Brain microvascular endothelial cell (primary cell): Measurements from ENCODE around the gene PLA2G6.

Source experiments
- DNase-seq: peaks from one replicate; pipeline ENCODE4 v3.0.0-alpha.2; 2020
- H3K27ac ChIP-seq: fragments of 250-450 bp; sonication (Bioruptor Pico); 2 replicates; pipeline ENCODE4 v1.5.1; 2020; ENCODE audit warnings: mild to moderate bottlenecking, moderate library complexity
- H3K27me3 ChIP-seq: fragments of 250-450 bp; sonication (Bioruptor Pico); replicated peaks from 2 replicates; pipeline ENCODE4 v1.5.1; 2020; ENCODE audit warnings: mild to moderate bottlenecking
- H3K36me3 ChIP-seq: fragments of 250-450 bp; sonication (Bioruptor Pico); replicated peaks from 2 replicates; pipeline ENCODE4 v1.5.1; 2020; ENCODE audit warnings: mild to moderate bottlenecking
- H3K4me3 ChIP-seq: 2 replicates; pipeline ENCODE4 v1.5.1; 2011; ENCODE audit warnings: low read depth, mild to moderate bottlenecking, control low read depth, low read length, moderate library complexity
- in situ Hi-C: cut with HindIII; loops from 2 replicates; pipeline ENCODE4 v1.10.0; 2017; ENCODE audit warnings: low sequenced_read_pairs, low pct_ligation_motif_present
- TF ChIP-seq, protein P1 (sequence below): IDR thresholded peaks from 2 replicates; pipeline ENCODE4 v1.5.1; 2011; ENCODE audit warnings: low read depth, mild to moderate bottlenecking, moderate library complexity, low read length, control low read depth, inconsistent platforms; ENCODE audit errors: missing control alignments

PLA2G6 gene

DNA sequence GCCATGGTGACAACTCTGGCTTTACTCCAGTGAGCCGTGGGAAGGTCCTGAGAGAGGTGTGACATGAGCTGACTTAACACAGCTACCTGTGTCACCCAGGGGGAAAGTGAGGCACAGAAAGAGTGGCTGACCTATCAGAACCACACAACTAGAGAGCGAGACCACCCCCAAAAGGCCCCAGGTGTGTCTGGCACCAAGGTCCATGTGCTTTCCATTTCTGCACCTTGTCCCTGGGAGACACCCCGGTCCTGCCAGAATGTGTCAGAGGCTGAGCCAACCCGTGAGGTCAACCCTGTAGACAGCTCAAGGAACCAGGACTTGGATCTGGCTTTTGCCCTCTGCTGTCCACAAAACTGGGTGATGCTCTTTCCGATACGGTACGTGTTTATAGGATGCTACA, 29.9 kb upstream of the PLA2G6 start:
- TF ChIP-seq, protein P1, sequence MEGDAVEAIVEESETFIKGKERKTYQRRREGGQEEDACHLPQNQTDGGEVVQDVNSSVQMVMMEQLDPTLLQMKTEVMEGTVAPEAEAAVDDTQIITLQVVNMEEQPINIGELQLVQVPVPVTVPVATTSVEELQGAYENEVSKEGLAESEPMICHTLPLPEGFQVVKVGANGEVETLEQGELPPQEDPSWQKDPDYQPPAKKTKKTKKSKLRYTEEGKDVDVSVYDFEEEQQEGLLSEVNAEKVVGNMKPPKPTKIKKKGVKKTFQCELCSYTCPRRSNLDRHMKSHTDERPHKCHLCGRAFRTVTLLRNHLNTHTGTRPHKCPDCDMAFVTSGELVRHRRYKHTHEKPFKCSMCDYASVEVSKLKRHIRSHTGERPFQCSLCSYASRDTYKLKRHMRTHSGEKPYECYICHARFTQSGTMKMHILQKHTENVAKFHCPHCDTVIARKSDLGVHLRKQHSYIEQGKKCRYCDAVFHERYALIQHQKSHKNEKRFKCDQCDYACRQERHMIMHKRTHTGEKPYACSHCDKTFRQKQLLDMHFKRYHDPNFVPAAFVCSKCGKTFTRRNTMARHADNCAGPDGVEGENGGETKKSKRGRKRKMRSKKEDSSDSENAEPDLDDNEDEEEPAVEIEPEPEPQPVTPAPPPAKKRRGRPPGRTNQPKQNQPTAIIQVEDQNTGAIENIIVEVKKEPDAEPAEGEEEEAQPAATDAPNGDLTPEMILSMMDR = no peak
- peaks cover 16% of the 10 kb centered on the region for H3K36me3 ChIP-seq
- H3K27ac ChIP-seq = no peak overlapping the region
- DNase-seq = no peak
- no peaks in the 10 kb centered on the region for H3K27me3 ChIP-seq
- no peak overlapping the region for H3K4me3 ChIP-seq
- in situ Hi-C loops = no loop called here

DNA sequence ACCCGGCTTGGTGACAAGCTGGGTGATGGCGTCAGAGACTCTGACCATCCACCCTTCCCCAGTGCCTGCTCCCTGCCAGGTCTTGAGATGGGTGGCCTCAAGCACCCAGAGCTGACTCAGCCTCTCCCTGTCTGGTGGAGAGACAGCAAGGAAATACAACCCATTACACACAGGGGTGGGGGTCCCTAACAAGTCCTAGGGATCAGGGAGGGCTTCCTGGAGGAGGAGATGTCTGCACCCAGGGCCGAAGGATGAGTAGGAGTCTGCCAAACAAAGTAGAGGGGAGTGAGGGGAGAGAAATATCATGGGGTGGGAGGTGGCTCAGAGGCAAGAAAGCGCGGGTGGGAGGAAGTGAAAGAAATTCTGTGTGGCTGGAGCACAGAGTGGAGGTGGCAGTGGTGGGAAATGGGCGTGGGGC, 26.9 kb upstream of the PLA2G6 start:
- H3K27ac ChIP-seq = no peak overlapping the region
- TF ChIP-seq, protein P1 = no peak
- in situ Hi-C loops = no loop called here
- no peak for DNase-seq
- H3K36me3 ChIP-seq = peaks cover 5% of the 10 kb centered on the region
- H3K27me3 ChIP-seq = no peaks in the 10 kb centered on the region
- H3K4me3 ChIP-seq = no peak overlapping the region

DNA sequence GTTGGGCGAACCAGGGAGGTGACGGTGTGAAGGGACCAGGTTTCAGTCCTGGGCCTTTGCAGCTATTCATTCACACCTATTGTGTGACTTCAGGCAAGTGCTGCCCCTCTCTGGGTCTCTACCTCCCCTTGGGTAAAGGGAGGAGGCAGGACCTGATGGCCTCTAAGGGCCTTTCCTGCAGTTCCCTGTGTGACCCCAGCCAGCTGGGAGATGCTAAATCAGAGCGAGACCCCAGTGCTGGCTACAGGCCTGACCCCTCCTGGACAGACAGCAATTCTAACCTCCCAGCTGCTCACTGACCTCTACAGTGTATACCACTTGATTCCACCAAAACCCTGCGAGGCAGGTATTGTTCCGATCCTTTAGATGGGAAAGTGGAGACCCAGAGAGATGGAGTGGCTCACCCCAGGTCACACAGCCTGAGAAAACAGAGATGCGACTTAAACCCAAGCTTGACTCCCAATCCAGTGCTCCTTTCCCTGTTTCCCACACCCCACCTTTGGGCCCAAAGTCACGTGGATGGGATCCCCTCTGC, 26.3 kb upstream of the PLA2G6 start:
- no peak for DNase-seq
- TF ChIP-seq, protein P1 = no peak

DNA sequence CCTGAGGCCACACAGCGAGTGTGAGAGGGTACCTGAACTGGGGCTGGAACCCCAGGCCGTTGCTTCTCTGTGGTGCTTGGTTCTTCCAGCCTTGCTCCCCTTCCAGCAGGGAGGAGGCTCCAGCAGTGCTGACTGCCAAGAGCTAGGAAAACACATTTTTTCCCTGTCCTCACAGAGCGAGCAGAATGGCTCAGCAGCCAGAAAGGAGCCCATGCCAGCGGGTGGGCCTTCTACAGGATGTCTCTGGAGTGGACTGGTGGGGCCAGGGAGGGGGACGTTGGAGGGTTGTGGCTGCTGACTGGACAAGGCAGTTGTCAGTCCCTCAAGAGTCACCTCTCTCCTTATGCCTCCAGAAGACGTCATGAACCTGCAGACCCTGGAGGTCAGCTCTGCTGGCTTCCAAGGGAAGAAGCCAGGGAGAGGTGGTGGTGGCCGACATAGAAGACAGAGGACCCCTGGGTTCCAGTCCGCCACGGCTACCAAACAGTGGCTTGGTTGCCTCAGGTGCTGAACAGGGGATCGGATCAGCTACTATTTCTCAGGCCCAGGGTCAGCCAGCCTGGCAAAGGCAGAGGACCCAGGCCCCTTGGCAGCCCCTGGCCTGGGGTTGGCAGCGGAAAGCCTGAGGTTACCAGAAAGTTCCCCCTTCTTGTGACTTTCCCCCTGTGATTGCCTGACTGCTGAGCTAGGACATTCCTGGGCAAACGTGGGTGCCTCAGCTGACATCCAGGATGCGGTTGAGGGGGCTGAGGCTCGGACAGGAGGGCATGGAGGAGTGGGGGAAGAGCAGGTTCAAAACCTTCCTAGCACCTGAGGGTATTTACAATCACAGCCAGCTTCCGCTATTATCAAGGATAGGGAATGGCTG, 23.9 kb upstream of the PLA2G6 start:
- H3K27ac ChIP-seq = peak overlapping the region; percentile 99
- H3K27me3 ChIP-seq = no peaks in the 10 kb centered on the region
- no peak overlapping the region for H3K4me3 ChIP-seq
- peak; percentile 78 for DNase-seq
- in situ Hi-C loops = no loop called here
- H3K36me3 ChIP-seq = peaks cover 5% of the 10 kb centered on the region
- TF ChIP-seq, protein P1 = no peak

More for the DNA sequence above, 26.3 kb upstream of the PLA2G6 start:
- in situ Hi-C loops = no loop called here
- no peaks in the 10 kb centered on the region for H3K27me3 ChIP-seq
- H3K27ac ChIP-seq = no peak overlapping the region
- peaks cover 5% of the 10 kb centered on the region for H3K36me3 ChIP-seq
- H3K4me3 ChIP-seq = no peak overlapping the region

DNA sequence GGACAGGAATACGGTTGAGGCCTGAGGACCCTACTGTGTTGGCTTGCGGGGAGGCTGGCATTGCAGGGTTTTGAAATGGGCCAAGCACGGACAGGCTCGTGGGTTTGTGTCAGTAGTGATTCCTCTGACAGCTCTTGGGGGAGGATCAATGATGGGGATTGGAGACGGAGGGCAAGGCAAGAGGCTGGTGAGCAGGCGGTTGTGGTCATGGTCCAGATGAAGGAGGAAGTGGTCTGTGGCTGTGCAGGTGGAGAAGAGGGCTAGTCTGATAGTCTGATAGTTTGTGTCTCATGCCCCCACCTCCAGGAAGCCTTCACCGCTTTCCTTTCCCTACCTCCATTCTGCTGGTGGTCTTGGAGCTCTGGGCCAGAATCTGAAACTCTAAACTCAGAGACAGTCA, 23.2 kb upstream of the PLA2G6 start:
- Histone ChIP-seq H3K27ac (peak overlapping the region; percentile 99), H3K36me3 (peaks cover 5% of the 10 kb centered on the region), H3K27me3 (no peaks in the 10 kb centered on the region), H3K4me3 (no peak overlapping the region)
- TF ChIP-seq, protein P1 = no peak
- in situ Hi-C loops = no loop called here
- DNase-seq = no peak
